Thyroid gland (tissue), 4 donors: ENCODE data around the gene SPTLC2. TPM values are rescaled to one million over a fixed set of nuclear protein-coding genes. Genes with fewer than 3 reads are reported as not detected.
"Not testable (repeated sequence)": the region's sequence is repeated elsewhere in the genome, so short reads cannot be mapped to it uniquely, and the experiment has no call there.

ENCODE experiments used
- DNase-seq, 2 donors: peaks; one replicate each; pipeline ENCODE4 v3.0.0-alpha.2; 2019
- H3K27ac ChIP-seq, 3 donors: fragments of 200-600 bp; sonication (generic); 1 replicate in 2 of 3; 2 replicates in 1 of 3; pipeline ENCODE4 v1.5.1; 2016 to 2019; ENCODE audit warnings: mild to moderate bottlenecking in 1 of 3, moderate library complexity in 1 of 3
- H3K27me3 ChIP-seq: fragments of 200-600 bp; sonication (generic); one replicate; pipeline ENCODE4 v1.5.1; 2019
- H3K36me3 ChIP-seq, 2 donors: fragments of 200-600 bp; sonication (generic); one replicate each; pipeline ENCODE4 v1.5.1; 2016 to 2019
- H3K4me1 ChIP-seq, 2 donors: fragments of 200-600 bp; sonication (generic); one replicate each; pipeline ENCODE4 v1.5.1; 2017 to 2019
- H3K4me3 ChIP-seq, 3 donors: fragments of 200-600 bp; sonication (generic); replicated peaks in 1 of 3; 1 replicate in 2 of 3; 2 replicates in 1 of 3; pipeline ENCODE4 v1.5.1; 2016; ENCODE audit warnings: mild to moderate bottlenecking in 1 of 3
- H3K9me3 ChIP-seq: fragments of 200-600 bp; sonication (generic); one replicate; pipeline ENCODE4 v1.5.1; 2017
- POLR2A ChIP-seq, 2 donors: fragments of 450-650 bp; IDR thresholded peaks; one replicate each; pipeline ENCODE4 v1.6.1; 2017; ENCODE audit warnings: antibody characterized with exemption in 2 of 2, mild to moderate bottlenecking in 2 of 2, moderate library complexity in 1 of 2
- WGBS, 2 donors: methylation state at CpG; one replicate each; pipeline ENCODE4 v1.1.5; 2017; 5-methylcytosine and 5-hydroxymethylcytosine counted together
- intact Hi-C: fragments of 100-400 bp; cut with DNase I; formaldehyde crosslinking; loops from one replicate; pipeline ENCODE4 v1.15.1; 2023
- total RNA-seq, 4 donors: library from RNA; depleted of rRNA; stranded (reverse); fragments of >200 nt; gene quantifications; one replicate each; pipeline ENCODE4 v1.2.3, GENCODE V29; 2016
- TF ChIP-seq, protein P1 (sequence below), 6 experiments: fragments of 200-600 bp in 3 of 6; fragments of 450-650 bp in 3 of 6; sonication (generic) in 3 of 6; IDR thresholded peaks; one replicate each; pipeline ENCODE4 v1.5.1; 2016 to 2019; ENCODE audit warnings: antibody characterized with exemption in 6 of 6, mild to moderate bottlenecking in 2 of 6, inconsistent platforms in 1 of 6, moderate library complexity in 1 of 6

Gene SPTLC2
- total RNA-seq, 4 donors from 2014 or later, result 25.6 to 32.2 (median 29.0) TPM

DNA sequence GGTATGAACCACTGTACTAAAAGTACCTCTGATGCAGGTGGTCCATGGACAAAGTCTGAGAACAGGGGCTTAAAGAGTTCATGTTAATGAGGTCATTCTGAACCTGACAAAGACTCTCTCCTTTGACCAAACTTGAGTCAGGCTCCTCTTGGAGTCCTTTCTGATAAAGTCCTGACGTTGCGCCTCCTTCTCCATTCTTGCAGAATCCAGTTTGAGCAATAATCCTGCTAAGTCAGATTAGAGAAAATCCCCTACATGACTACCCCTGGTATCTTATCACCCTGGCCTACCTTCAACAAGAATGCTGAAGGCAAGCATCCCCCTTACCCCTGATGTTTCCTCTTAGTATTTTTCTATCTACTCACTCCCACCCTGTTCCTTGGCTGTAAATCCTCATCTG, 71.9 kb downstream of the SPTLC2 start:
- 85 to 93% methylated on average over 2 of the region's 2 CpGs for WGBS, 2 donors
- no peaks in the 10 kb centered on the region for H3K27me3 ChIP-seq
- peaks cover 3 to 4% of the 10 kb centered on the region in 2 donors for H3K36me3 ChIP-seq
- H3K27ac ChIP-seq, result no peak overlapping the region
- TF ChIP-seq POLR2A (IDR thresholded peaks at IDR 0.05), result no peak
- TF ChIP-seq, protein P1, sequence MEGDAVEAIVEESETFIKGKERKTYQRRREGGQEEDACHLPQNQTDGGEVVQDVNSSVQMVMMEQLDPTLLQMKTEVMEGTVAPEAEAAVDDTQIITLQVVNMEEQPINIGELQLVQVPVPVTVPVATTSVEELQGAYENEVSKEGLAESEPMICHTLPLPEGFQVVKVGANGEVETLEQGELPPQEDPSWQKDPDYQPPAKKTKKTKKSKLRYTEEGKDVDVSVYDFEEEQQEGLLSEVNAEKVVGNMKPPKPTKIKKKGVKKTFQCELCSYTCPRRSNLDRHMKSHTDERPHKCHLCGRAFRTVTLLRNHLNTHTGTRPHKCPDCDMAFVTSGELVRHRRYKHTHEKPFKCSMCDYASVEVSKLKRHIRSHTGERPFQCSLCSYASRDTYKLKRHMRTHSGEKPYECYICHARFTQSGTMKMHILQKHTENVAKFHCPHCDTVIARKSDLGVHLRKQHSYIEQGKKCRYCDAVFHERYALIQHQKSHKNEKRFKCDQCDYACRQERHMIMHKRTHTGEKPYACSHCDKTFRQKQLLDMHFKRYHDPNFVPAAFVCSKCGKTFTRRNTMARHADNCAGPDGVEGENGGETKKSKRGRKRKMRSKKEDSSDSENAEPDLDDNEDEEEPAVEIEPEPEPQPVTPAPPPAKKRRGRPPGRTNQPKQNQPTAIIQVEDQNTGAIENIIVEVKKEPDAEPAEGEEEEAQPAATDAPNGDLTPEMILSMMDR (IDR thresholded peaks at IDR 0.05), result no peak
- H3K4me3 ChIP-seq, result no peak overlapping the region
- H3K4me1 ChIP-seq, result peaks cover 0 to 9% of the 10 kb centered on the region in 2 donors
- H3K9me3 ChIP-seq, result no peaks in the 10 kb centered on the region
- no peak for DNase-seq
- intact Hi-C loops, result no loop called here

DNA sequence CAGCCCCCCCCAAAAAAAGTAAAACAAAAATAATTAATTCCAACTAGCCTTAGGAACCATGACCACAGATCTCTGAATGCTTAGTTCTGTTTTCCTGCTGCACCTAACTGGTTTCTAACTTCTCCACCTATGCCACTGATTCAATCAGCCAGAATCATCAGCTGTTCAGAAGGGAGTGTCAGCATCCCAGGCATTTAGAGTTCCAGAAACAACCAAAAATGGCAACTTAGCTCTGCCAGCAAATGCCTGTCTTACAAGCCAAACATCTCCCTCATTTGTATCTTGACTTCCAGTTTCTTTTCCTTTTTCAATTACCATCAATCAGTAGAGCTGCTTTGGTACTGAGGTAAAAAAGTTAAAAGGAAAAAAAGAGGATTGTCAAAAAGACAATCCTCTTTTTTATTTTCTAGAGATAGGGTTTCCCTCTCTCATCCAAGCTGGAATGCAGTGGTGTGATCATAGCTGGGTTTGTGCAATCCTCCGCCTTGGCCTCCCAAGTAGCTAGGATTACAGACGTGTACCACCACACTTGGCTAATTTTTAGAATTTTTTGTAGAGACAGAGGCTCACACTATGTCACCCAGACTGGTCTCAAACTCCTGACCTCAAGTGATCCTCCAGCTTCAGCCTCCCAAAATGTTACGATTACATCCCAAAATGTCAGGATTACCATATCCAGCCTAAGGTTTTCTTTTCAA, 72.7 kb downstream of the SPTLC2 start:
- DNase-seq, result no peak
- H3K36me3 ChIP-seq, result peaks cover 0 to 3% of the 10 kb centered on the region in 2 donors
- 95 to 96% methylated on average over 3 of the region's 3 CpGs for WGBS, 2 donors
- H3K9me3 ChIP-seq, result no peaks in the 10 kb centered on the region
- TF ChIP-seq, protein P1 (IDR thresholded peaks at IDR 0.05), result no peak
- TF ChIP-seq POLR2A (IDR thresholded peaks at IDR 0.05), result no peak
- H3K27me3 ChIP-seq, result no peaks in the 10 kb centered on the region
- intact Hi-C loops, result no loop called here
- H3K4me3 ChIP-seq, result no peak overlapping the region
- no peak overlapping the region for H3K27ac ChIP-seq
- peaks cover 0 to 9% of the 10 kb centered on the region in 2 donors for H3K4me1 ChIP-seq

DNA sequence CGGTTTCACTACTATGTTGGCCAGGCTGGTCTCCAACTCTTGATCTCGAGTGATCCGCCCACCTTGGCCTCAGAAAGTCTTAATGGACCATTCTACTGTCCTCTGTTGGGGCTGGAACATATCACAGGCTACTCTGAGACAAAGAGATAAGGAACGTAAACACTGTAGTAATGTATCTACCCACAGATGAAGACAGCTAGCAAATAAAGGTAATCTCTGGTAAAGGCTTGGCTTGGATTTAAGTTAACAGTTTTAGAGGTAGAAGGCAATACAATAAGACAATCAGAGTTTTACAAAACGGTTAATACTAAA, 73.2 kb downstream of the SPTLC2 start:
- no peaks in the 10 kb centered on the region for H3K36me3 ChIP-seq
- H3K9me3 ChIP-seq, result no peaks in the 10 kb centered on the region
- no peak for DNase-seq
- no peaks in the 10 kb centered on the region for H3K27me3 ChIP-seq
- whole genome bisulfite sequencing, 2 donors, result 80 to 81% methylated on average over 5 of the region's 5 CpGs
- TF ChIP-seq POLR2A (IDR thresholded peaks at IDR 0.05), result no peak
- TF ChIP-seq, protein P1 (IDR thresholded peaks at IDR 0.05), result no peak
- peak overlapping the region in 2 of 3 donors; percentile 13 to 15 for H3K27ac ChIP-seq
- no peak overlapping the region for H3K4me3 ChIP-seq
- peaks cover 0 to 9% of the 10 kb centered on the region in 2 donors for H3K4me1 ChIP-seq
- intact Hi-C loops, result no loop called here

DNA sequence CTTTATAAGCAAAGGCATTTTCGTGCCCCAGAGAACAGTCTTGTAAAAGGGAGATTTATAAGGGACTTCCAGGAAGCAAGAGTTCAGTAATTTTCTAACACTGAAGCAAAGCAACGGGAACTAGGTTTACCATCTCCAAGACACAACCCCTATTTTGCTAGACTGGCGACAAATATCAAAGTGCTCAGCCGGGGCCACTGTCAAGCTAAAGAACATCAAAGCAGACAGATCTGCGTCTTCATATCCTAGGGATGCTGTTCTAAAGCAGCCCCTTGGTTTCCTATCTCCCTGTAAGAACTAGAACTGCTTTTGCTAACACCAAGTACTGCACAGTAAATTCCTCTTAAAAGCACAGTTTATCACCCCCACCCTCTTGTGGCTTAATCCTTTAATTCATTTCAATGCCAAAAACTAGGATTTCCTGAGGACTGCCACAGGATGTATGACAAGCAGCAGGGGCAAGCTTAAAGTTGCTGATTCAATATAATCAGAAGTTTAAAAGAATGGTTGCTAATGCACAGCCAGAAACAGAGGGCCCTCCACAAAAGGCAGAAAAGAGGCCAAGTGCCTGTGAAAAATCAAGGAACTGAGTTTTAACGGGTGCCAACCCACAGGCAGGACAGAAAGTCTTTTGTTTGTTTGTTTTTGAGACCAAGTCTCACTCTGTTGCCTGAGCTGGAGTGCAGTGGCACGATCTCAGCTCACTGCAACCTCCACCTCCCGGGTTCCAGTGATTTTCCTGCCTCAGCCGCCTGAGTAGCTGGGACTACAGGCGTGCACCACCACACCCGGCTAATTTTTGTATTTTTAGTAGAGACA, 73.8 kb downstream of the SPTLC2 start:
- no peak for DNase-seq
- Histone ChIP-seq H3K36me3 (no peaks in the 10 kb centered on the region), H3K27ac (peak overlapping the region in 2 of 3 donors; percentile 13 to 15), H3K9me3 (no peaks in the 10 kb centered on the region), H3K4me3 (no peak overlapping the region), H3K27me3 (no peaks in the 10 kb centered on the region), H3K4me1 (peaks cover 0 to 9% of the 10 kb centered on the region in 2 donors)
- 69 to 76% methylated on average over 11 of the region's 11 CpGs for WGBS, 2 donors
- intact Hi-C loops, result no loop called here
- TF ChIP-seq, protein P1 (IDR thresholded peaks at IDR 0.05), result no peak
- TF ChIP-seq POLR2A (IDR thresholded peaks at IDR 0.05), result no peak

DNA sequence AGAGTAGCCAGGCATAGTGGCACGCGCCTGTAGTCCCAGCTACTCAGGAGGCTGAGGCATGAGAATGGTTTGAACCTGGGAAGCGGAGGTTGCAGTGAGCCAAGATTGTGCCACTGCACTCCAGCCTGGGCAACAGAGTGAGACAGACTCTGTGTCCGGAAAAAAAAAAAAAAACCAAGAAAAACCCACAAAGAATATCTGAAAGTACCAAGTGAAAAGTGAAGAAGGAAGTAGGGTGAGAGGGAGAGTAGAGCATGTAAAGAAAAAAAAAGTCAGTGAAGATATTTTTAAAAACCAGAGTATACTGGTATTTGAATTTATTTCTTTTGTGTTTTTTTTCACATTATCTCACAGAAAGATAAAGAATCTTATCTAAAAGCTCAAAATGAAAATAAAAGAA, 74.5 kb downstream of the SPTLC2 start:
- TF ChIP-seq, protein P1 (IDR thresholded peaks at IDR 0.05), result no peak
- no peak for TF ChIP-seq POLR2A (IDR thresholded peaks at IDR 0.05)
- WGBS, 2 donors, result 78 to 93% methylated on average over 4 of the region's 4 CpGs
- Histone ChIP-seq H3K27ac (peak overlapping the region in 1 of 3 donors; percentile 13), H3K36me3 (no peaks in the 10 kb centered on the region), H3K9me3 (no peaks in the 10 kb centered on the region), H3K4me3 (no peak overlapping the region), H3K4me1 (peaks cover 0 to 9% of the 10 kb centered on the region in 2 donors), H3K27me3 (no peaks in the 10 kb centered on the region)
- DNase-seq, result no peak
- intact Hi-C loops, result no loop called here

DNA sequence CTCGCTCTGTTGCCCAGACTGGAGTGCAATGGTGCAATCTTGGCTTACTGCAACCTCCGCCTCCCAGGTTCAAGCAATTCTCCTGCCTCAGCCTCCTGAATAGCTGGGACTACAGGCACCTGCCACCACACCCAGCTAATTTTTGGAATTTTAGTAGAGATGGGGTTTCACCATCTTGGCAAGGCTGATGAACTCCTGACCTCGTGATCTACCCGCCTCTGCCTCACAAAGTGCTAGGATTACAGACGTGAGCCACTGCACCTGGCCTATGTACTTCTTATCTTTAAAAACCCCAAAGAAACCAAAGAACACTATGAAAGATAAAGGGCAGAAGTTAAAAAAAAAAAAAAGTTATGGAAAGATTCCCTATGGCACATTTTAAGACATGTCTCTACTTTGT, 79.5 kb downstream of the SPTLC2 start:
- H3K4me3 ChIP-seq, H3K9me3 ChIP-seq, H3K36me3 ChIP-seq, H3K4me1 ChIP-seq, H3K27ac ChIP-seq, intact Hi-C loops, H3K27me3 ChIP-seq, DNase-seq: not testable (repeated sequence)
- 94 to 99% methylated on average over 5 of the region's 5 CpGs for WGBS, 2 donors
